ENCODE data around the gene MB21D2. TPM values are rescaled to one million over a fixed set of nuclear protein-coding genes. Genes with fewer than 3 reads are reported as not detected.

MB21D2 gene
- total and polyA plus RNA-seq, 2 of the 8 experiments (the other 6 are each of a cell fraction or from before 2014, with no cell fraction given) = 10.0 to 21.0 TPM

DNA sequence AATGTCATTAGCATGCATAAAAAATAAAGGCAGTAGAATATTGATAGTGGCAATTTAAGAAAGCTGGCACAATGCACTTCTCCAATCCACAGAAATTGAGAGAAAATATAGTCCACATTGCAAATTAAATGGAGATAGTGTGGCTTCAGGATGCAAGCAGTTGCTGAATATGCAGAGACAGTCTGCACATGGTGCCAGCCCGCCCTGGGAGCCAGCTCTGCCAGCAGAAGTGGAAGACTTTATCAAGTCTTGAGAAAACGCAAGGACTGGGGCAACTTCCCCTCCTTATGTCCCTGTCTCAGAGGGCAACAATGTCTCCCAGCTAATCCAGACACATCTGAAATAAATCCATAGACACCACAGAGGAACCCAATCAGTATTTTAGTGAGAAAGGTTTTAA, 57.2 kb downstream of the MB21D2 start (continued):
- TF ChIP-seq HDAC2 (IDR thresholded peaks at IDR 0.05; ENCODE audit: borderline replicate concordance in 1 of 2, low read depth in 2 of 2, low read length in 2 of 2) (no peak), RNF2 (IDR thresholded peaks at IDR 0.05; ENCODE audit: borderline replicate concordance, low read depth, low read length, missing control alignments, poor library complexity, severe bottlenecking) (no peak), HDAC6 (IDR thresholded peaks at IDR 0.05; ENCODE audit: low read depth, low read length) (no peak), MAFK (IDR thresholded peaks at IDR 0.05; ENCODE audit: low read depth, low read length) (no peak)
- TF ChIP-seq, protein P1, sequence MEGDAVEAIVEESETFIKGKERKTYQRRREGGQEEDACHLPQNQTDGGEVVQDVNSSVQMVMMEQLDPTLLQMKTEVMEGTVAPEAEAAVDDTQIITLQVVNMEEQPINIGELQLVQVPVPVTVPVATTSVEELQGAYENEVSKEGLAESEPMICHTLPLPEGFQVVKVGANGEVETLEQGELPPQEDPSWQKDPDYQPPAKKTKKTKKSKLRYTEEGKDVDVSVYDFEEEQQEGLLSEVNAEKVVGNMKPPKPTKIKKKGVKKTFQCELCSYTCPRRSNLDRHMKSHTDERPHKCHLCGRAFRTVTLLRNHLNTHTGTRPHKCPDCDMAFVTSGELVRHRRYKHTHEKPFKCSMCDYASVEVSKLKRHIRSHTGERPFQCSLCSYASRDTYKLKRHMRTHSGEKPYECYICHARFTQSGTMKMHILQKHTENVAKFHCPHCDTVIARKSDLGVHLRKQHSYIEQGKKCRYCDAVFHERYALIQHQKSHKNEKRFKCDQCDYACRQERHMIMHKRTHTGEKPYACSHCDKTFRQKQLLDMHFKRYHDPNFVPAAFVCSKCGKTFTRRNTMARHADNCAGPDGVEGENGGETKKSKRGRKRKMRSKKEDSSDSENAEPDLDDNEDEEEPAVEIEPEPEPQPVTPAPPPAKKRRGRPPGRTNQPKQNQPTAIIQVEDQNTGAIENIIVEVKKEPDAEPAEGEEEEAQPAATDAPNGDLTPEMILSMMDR (IDR thresholded peaks at IDR 0.05; ENCODE audit: control extremely low read depth in 1 of 3, insufficient read depth in 1 of 3, low read depth in 1 of 3, low read length in 3 of 3) = no peak

Measured in H1 (cell line).